Fibroblast of lung (primary cell): ENCODE results near the gene MEIS2.

ENCODE experiments used
- CTCF ChIP-seq, 2 donors: IDR thresholded peaks in 1 of 2; conservative IDR thresholded peaks in 1 of 2; 1 replicate in 1 of 2; 2 replicates in 1 of 2; pipeline ENCODE4 v1.5.1; 2011 to 2012; ENCODE audit warnings: low read length in 2 of 2, control low read depth in 1 of 2, inconsistent platforms in 1 of 2, low read depth in 1 of 2, mild to moderate bottlenecking in 1 of 2
- EZH2 ChIP-seq: IDR thresholded peaks from 2 replicates; pipeline ENCODE4 v1.5.1; 2012; ENCODE audit warnings: low read length, control low read depth, mild to moderate bottlenecking; ENCODE audit errors: missing control alignments

- TF ChIP-seq CTCF (conservative IDR thresholded peaks at IDR 0.05 in 1 of 2, IDR thresholded peaks at IDR 0.05 in 1 of 2; ENCODE audit: low read depth in 1 of 2, low read length in 2 of 2) = no peak
- TF ChIP-seq EZH2 = no peak
Observed at GRCh38 chr15:37125143-37125542, 24.8 kb upstream of the MEIS2 start.
